GF-D8 (cell line): ENCODE data around the gene NACC1.

Experiments used
- DNase-seq: peaks from one replicate; lab custom pipeline; 2025; lab: John Stamatoyannopoulos, UW

Gene NACC1

DNA sequence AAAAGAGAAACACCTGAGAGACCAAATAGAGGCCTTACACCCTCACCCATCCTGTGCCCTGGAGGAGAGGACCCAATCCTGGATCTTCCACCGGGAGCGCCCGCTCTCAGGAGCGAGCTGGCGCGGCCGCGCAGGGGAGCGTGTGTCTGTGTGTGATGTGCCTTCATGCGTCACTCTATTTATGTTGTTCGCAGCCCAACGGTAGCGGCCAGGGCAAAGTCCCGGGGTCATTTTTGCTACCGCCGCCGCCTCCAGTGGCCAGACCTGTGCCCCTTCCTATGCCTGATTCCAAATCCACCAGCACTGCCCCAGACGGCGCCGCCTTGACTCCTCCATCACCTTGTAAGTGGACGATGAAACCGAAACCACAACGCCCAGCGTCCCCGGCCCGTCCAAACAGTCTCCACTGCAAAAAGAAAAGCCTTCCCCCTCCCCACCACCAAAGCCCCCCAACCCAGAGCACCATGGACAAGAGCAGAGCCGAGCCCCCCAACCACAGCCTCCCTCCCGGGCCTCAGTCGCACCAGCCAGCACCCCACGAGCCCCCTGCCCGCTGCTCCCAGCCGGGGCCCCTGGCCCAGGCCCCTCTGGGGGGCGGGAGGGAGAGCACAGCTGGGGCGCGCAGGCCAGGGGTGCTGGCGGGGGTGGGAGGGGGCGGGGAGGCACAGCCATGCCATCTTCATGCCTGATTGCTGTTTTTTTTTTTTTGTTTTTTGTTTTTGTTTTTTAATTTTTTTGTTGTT, 30.1 kb upstream of the NACC1 start:
- DNase-seq, result no peak

DNA sequence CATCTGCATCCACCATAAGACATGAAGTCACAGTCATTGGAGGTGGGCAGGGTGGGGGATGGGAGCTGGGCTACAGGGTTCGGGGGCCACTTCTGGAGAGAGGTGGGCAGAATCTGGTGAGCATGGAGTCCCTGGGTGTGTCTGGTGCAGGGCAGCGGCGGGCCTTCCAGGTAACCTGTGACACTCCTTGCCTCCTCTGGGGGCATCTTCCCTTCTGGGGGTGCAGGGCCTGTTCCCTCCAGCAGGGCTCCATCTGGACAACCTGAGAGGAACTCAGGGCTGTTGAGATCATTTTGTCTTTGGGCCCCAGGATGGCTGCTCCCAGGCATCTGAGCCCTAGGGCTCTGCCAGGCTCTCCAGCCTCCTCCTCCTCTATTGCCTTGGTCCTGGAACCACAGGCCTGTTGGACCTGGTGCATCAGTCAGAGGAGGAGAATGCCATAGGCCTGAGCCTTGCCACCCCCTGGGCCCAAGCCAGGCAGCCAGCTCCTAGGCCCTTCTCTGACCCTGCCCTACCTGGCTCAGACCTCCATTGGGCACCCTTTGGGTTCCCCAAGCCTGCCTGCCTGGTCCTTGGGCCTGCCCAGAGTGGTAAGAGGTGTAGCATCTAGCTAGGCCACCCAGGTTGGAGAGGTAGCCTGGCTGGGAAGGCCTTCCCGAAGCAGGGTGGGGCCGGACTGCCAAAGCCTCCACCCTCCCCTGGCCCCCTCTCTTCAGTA, 28.8 kb upstream of the NACC1 start:
- no peak for DNase-seq

- DNase-seq, result no peak
Observed at GRCh38 chr19:13089857-13090507, 28.1 kb upstream of the NACC1 start.

GRCh38 chr19:13090511-13091231, 27.4 kb upstream of the NACC1 start:
- DNase-seq, result no peak

- no peak for DNase-seq
Observed at GRCh38 chr19:13091400-13092157, 26.5 kb upstream of the NACC1 start.

DNA sequence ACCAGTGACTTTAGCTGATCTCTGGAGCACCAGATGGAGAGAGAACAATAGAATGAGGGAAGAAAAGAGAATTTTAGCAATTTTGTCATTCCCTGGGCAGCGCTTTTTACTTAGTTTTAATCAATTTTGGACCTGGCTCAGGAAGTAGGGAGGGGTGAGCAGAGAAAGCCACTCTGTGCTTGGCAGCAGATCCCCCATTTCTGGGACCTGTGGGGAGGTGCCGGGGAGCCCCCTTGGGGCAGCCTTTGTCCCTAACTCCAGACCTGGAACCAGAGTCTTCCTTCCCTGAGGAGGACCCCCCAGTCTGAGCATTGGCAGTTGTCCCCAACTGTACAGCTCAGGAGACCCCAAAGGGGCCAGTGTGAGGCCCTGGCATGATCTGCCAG, 25.9 kb upstream of the NACC1 start:
- no peak for DNase-seq

GRCh38 chr19:13092606-13093235, 25.3 kb upstream of the NACC1 start:
- no peak for DNase-seq

- DNase-seq, result peak; percentile 47
Observed at GRCh38 chr19:13093407-13094105, 24.5 kb upstream of the NACC1 start.

- no peak for DNase-seq
Observed at GRCh38 chr19:13094106-13094504, 24.0 kb upstream of the NACC1 start.

GRCh38 chr19:13094771-13095392, 23.2 kb upstream of the NACC1 start:
- DNase-seq, result no peak

DNA sequence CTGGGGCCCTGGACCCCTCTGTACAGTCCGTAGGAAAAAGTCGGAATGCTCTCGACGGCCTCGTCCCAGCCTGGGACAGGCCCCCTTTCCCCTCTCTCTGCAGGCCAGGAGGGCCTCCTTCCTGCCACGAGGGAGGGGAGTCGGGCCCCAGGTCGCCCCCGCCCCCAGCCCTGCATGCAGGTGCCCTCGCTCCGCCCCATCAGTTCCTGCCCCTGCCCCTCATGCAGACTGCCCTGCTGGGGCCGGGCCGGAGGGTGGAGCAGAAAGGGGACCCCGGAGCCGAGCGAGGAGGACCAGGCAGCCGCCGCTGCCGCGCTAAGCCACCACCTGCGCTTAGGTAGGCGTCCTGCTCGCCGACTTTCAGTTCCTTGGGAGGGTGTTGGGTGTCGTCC, 22.7 kb upstream of the NACC1 start:
- no peak for DNase-seq

DNA sequence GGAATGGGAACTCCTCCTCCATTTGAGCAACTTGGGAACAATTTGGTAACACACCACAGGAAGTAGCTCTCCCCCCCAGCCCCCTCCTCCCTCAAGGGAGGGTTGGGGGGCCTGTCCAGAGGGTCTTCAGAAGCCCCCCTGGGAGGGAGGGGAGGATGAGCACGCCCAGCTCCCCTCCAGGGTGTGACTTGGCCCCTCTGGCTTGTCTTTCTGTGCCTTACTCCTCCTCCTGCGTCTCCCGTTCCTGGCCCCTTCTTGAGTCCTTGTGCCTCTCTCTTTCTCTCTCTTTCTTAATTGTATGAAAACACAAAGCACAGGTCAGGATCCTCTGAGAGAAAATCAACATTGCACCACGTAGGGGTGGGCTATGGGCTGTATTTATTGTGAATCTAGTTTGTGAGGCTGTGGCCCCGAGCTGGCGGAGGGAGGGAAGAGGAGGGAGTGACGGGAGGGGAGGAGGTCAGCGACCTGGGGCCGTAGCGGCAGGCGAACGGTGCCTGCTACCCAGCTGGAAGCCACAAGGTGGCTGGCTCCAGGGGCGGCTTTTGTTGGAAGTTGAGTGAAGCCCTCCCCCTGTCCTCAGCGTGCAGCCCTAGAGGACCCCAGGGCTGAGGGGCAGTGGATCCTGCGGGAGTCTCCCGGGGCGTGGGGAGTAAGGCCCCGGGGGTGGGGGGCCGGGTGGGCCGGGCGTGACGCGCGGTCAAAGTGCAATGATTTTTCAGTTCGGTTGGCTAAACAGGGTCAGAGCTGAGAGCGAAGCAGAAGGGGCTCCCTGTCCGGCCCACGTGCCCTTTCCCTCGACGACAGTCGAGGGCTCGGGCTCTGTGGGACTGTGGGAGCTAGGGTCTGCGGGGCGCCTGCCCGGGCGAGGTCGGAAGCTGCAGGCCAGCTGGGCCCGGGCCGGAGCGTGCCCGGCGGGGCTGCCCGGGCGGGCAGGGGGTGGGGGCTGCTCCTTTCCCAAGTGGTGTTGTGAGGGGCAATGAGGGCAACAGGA, 21.8 kb upstream of the NACC1 start:
- peak; percentile 56 for DNase-seq

- no peak for DNase-seq
Observed at GRCh38 chr19:13097033-13097462, 21.0 kb upstream of the NACC1 start.

GRCh38 chr19:13097463-13098258, 20.4 kb upstream of the NACC1 start:
- peak; percentile 71 for DNase-seq

DNA sequence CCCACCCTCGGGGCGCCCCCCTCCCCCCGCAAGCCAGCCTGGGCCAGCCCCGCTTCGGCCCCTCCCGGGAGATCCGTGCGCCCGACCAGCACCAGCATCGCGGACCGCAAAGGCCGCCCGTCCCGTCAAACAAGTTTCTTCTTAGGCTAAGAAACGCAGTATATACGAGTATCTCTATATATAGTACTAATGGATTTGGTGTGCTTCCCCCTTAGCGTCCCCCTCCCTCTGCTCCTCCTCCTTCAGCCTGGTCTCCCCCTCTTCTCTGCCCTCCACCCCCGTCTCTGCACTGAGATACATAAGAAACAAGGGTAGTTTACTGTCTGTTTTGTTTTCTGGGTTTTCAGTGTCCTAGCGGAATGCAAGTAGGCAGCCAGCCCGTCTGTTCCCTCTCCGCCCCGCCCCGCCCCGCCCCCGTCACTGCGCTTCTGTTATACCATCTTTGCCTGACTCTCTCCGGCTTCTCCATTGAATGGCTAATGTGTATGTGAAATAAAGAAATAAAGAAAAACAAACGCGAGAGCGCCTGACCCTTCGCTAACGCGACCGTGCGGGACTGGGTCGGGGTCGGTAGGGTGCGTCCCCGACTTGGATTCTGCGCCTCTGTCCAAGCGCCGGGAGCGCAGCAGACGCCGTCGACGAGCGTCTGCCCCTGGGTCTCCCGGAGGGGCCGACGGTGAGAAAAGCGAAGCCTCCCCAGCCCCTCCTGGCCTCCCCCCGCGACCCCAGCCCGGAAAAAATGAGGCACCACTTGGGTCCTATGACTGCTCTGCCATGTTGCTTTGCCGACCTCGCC, 19.6 kb upstream of the NACC1 start:
- DNase-seq, result peak; percentile 74

GRCh38 chr19:13099073-13099999, 18.7 kb upstream of the NACC1 start:
- DNase-seq, result peak; percentile 85
